Measurements from ENCODE around the gene MRPL10.

MRPL10 gene

GRCh38 chr17:47818002-47818695 is 13.2 kb downstream of the MRPL10 start:
- TF ChIP-seq CTCF (IDR thresholded peaks at IDR 0.05) = no peak
- no peak overlapping the region for H3K4me3 ChIP-seq (ENCODE audit: low read depth in 1 of 2, low read length in 1 of 2)
- peaks cover 61% of the 10 kb centered on the region for H3K36me3 ChIP-seq

GRCh38 chr17:47816947-47817346 is 14.4 kb downstream of the MRPL10 start:
- Histone ChIP-seq H3K27me3 (no peaks in the 10 kb centered on the region), H3K4me1 (ENCODE audit: control insufficient read depth in 1 of 2, insufficient read depth in 1 of 2, low read depth in 1 of 2, low read length in 1 of 2) (peaks cover 13 to 22% of the 10 kb centered on the region in 2 experiments), H3K9me3 (no peaks in the 10 kb centered on the region), H3K27ac (no peak overlapping the region), H3K4me3 (ENCODE audit: low read depth in 1 of 2, low read length in 1 of 2) (no peak overlapping the region), H3K36me3 (peaks cover 71% of the 10 kb centered on the region)
- TF ChIP-seq CTCF (IDR thresholded peaks at IDR 0.05) = no peak

More at GRCh38 chr17:47818002-47818695, 13.2 kb downstream of the MRPL10 start:
- peaks cover 13 to 25% of the 10 kb centered on the region in 2 experiments for H3K4me1 ChIP-seq (ENCODE audit: control insufficient read depth in 1 of 2, insufficient read depth in 1 of 2, low read depth in 1 of 2, low read length in 1 of 2)
- H3K27ac ChIP-seq = no peak overlapping the region
- H3K27me3 ChIP-seq = no peaks in the 10 kb centered on the region
- no peaks in the 10 kb centered on the region for H3K9me3 ChIP-seq

- H3K9me3 ChIP-seq = no peaks in the 10 kb centered on the region
- no peak overlapping the region for H3K27ac ChIP-seq
- TF ChIP-seq CTCF (IDR thresholded peaks at IDR 0.05) = no peak
- no peaks in the 10 kb centered on the region for H3K27me3 ChIP-seq
- H3K36me3 ChIP-seq = peaks cover 77% of the 10 kb centered on the region
- H3K4me3 ChIP-seq (ENCODE audit: low read depth in 1 of 2, low read length in 1 of 2) = no peak overlapping the region
- peaks cover 6 to 15% of the 10 kb centered on the region in 2 experiments for H3K4me1 ChIP-seq (ENCODE audit: control insufficient read depth in 1 of 2, insufficient read depth in 1 of 2, low read depth in 1 of 2, low read length in 1 of 2)
Measured at GRCh38 chr17:47816111-47816735, 15.1 kb downstream of the MRPL10 start.

GRCh38 chr17:47815106-47815918 is 16.0 kb downstream of the MRPL10 start:
- TF ChIP-seq CTCF (IDR thresholded peaks at IDR 0.05) = no peak
- Histone ChIP-seq H3K36me3 (peaks cover 86% of the 10 kb centered on the region), H3K27ac (no peak overlapping the region), H3K27me3 (no peaks in the 10 kb centered on the region), H3K9me3 (no peaks in the 10 kb centered on the region), H3K4me1 (ENCODE audit: control insufficient read depth in 1 of 2, insufficient read depth in 1 of 2, low read depth in 1 of 2, low read length in 1 of 2) (peaks cover 0 to 6% of the 10 kb centered on the region in 2 experiments), H3K4me3 (ENCODE audit: low read depth in 1 of 2, low read length in 1 of 2) (no peak overlapping the region)

- Histone ChIP-seq H3K4me3 (ENCODE audit: low read depth in 1 of 2, low read length in 1 of 2) (no peak overlapping the region), H3K36me3 (peaks cover 98% of the 10 kb centered on the region), H3K9me3 (no peaks in the 10 kb centered on the region), H3K4me1 (ENCODE audit: control insufficient read depth in 1 of 2, insufficient read depth in 1 of 2, low read depth in 1 of 2, low read length in 1 of 2) (no peaks in the 10 kb centered on the region), H3K27ac (no peak overlapping the region), H3K27me3 (no peaks in the 10 kb centered on the region)
- TF ChIP-seq CTCF (IDR thresholded peaks at IDR 0.05) = no peak
Measured at GRCh38 chr17:47813512-47814031, 17.8 kb downstream of the MRPL10 start.
